GM12864 (cell line): ENCODE data around the gene STUB1.
A peak's percentile ranks its signal among the peaks of the same experiment; 100 is the strongest.
"Not testable (repeated sequence)": the region's sequence is repeated elsewhere in the genome, so short reads cannot be mapped to it uniquely, and the experiment has no call there.

Experiments
- DNase-seq: peaks from one replicate; pipeline ENCODE4 v3.0.0-alpha.2; 2011; ENCODE audit warnings: low read depth
- H3K4me3 ChIP-seq: 2 replicates; pipeline ENCODE4 v1.5.1; 2011; ENCODE audit warnings: mild to moderate bottlenecking, low read depth, low read length, control low read depth
- CTCF ChIP-seq: IDR thresholded peaks from 2 replicates; pipeline ENCODE4 v1.5.1; 2011; ENCODE audit warnings: low read depth, mild to moderate bottlenecking, moderate library complexity, low read length, control low read depth, inconsistent platforms; ENCODE audit errors: missing control alignments

Gene STUB1

GRCh38 chr16:686459-687260 is 6.5 kb downstream of the STUB1 start:
- no peak for DNase-seq
- no peak for TF ChIP-seq CTCF
- H3K4me3 ChIP-seq, result no peak overlapping the region

GRCh38 chr16:687499-687898 is 7.3 kb downstream of the STUB1 start:
- no peak for DNase-seq
- no peak for TF ChIP-seq CTCF

GRCh38 chr16:689175-689897 is 9.1 kb downstream of the STUB1 start:
- H3K4me3 ChIP-seq, result peak overlapping the region; percentile 96
- no peak for DNase-seq
- TF ChIP-seq CTCF, result no peak

More at GRCh38 chr16:687499-687898, 7.3 kb downstream of the STUB1 start:
- no peak overlapping the region for H3K4me3 ChIP-seq

- DNase-seq, result not testable (repeated sequence)
These were observed 11.0 kb downstream of the STUB1 start for GRCh38 chr16:691242-691641.

GRCh38 chr16:692356-693108 is 12.3 kb downstream of the STUB1 start:
- TF ChIP-seq CTCF, result no peak
- H3K4me3 ChIP-seq, result no peak overlapping the region
- DNase-seq, result no peak

More at GRCh38 chr16:691242-691641, 11.0 kb downstream of the STUB1 start:
- H3K4me3 ChIP-seq, result not testable (repeated sequence)

- TF ChIP-seq CTCF, result no peak
- no peak for DNase-seq
- no peak overlapping the region for H3K4me3 ChIP-seq
These were observed 13.2 kb downstream of the STUB1 start for GRCh38 chr16:693364-693763.

GRCh38 chr16:693766-694165 is 13.6 kb downstream of the STUB1 start:
- TF ChIP-seq CTCF, result no peak
- no peak for DNase-seq
- H3K4me3 ChIP-seq, result no peak overlapping the region
